SK-N-SH (cell line): ENCODE measurements around the gene PLXNA4. TPM values are rescaled to one million over a fixed set of nuclear protein-coding genes. Genes with fewer than 3 reads are reported as not detected.

Source experiments
- CTCF ChIA-PET: fragments of 300-600, 350-600 bp; formaldehyde crosslinking; extraction: SDS; loops from one replicate; lab custom pipeline; 2021; lab: Yijun Ruan, JAX
- POLR2A ChIA-PET: fragments of 350-600 bp; sonication (Branson Sonifier 250); formaldehyde crosslinking; extraction: SDS; loops from one replicate; lab custom pipeline; 2020; ENCODE audit warnings: antibody characterized with exemption, inconsistent platforms; lab: Yijun Ruan, JAX
- DNase-seq: peaks from one replicate; pipeline ENCODE4 v3.0.0; 2012
- H2AFZ ChIP-seq: fragments of 200-600 bp; sonication (generic); 2 replicates; pipeline ENCODE4 v1.8.1; 2016; ENCODE audit warnings: antibody characterized with exemption, mild to moderate bottlenecking, low read depth
- H3F3A ChIP-seq: fragments of 200-600 bp; sonication (generic); replicated peaks from 2 replicates; pipeline ENCODE3; 2016; ENCODE audit warnings: antibody characterized with exemption, mild to moderate bottlenecking; ENCODE audit not compliant: insufficient read depth
- H3K27ac ChIP-seq, 2 experiments: fragments of 200-500 bp in 1 of 2; fragments of 200-600 bp in 1 of 2; sonication (Bioruptor generic) in 1 of 2; sonication (generic), shearing (Covaris generic) in 1 of 2; 2 replicates each; pipeline versions ENCODE4 v1.5.1 to v1.6.1; 2014 to 2016; ENCODE audit warnings: low read depth in 2 of 2, inconsistent platforms in 1 of 2, low read length in 1 of 2, mild to moderate bottlenecking in 1 of 2, mixed read lengths in 1 of 2
- H3K27me3 ChIP-seq: fragments of 200-600 bp; sonication (generic), shearing (Covaris generic); 2 replicates; pipeline ENCODE4 v1.6.1; 2016; ENCODE audit warnings: mixed run types; ENCODE audit not compliant: insufficient read depth
- H3K36me3 ChIP-seq, 2 experiments: fragments of 200-500 bp in 1 of 2; fragments of 200-600 bp in 1 of 2; sonication (Bioruptor generic) in 1 of 2; sonication (generic) in 1 of 2; replicated peaks in 1 of 2; 2 replicates each; pipeline versions ENCODE3 to v1.5.1; 2014 to 2016; ENCODE audit warnings: low read length in 1 of 2, mild to moderate bottlenecking in 1 of 2; ENCODE audit not compliant: insufficient read depth in 2 of 2, control insufficient read depth in 1 of 2
- H3K4me1 ChIP-seq, 2 experiments: fragments of 200-500 bp in 1 of 2; fragments of 200-600 bp in 1 of 2; sonication (Bioruptor generic) in 1 of 2; sonication (generic), shearing (Covaris generic) in 1 of 2; 2 replicates each; pipeline versions ENCODE4 v1.5.1 to v1.6.1; 2014 to 2016; ENCODE audit warnings: low read depth in 1 of 2, low read length in 1 of 2, mixed run types in 1 of 2; ENCODE audit not compliant: insufficient read depth in 2 of 2, control insufficient read depth in 1 of 2
- H3K4me2 ChIP-seq: fragments of 200-600 bp; sonication (generic), shearing (Covaris generic); 2 replicates; pipeline ENCODE4 v1.6.1; 2017; ENCODE audit warnings: mixed run types
- H3K4me3 ChIP-seq, 2 experiments: fragments of 200-500 bp in 1 of 2; fragments of 200-600 bp in 1 of 2; sonication (Bioruptor generic) in 1 of 2; sonication (generic), shearing (Covaris generic) in 1 of 2; 2 replicates each; pipeline versions ENCODE4 v1.5.1 to v1.8.1; 2014 to 2016; ENCODE audit warnings: low read depth in 2 of 2, inconsistent platforms in 1 of 2, low read length in 1 of 2, mild to moderate bottlenecking in 1 of 2, mixed read lengths in 1 of 2, moderate library complexity in 1 of 2
- H3K79me2 ChIP-seq: fragments of 200-600 bp; sonication (generic); 2 replicates; pipeline ENCODE4 v1.8.1; 2017; ENCODE audit warnings: mild to moderate bottlenecking; ENCODE audit not compliant: insufficient read depth
- H3K9ac ChIP-seq: fragments of 200-600 bp; sonication (generic); 2 replicates; pipeline ENCODE4 v1.6.1; 2017; ENCODE audit warnings: mixed run types
- H3K9me2 ChIP-seq: fragments of 200-600 bp; sonication (generic); 2 replicates; pipeline ENCODE4 v1.6.1; 2017; ENCODE audit warnings: mixed run types
- H3K9me3 ChIP-seq: fragments of 200-600 bp; sonication (generic); 2 replicates; pipeline ENCODE4 v1.6.1; 2017; ENCODE audit warnings: mixed run types, mild to moderate bottlenecking, moderate library complexity
- H4K20me1 ChIP-seq: fragments of 200-600 bp; sonication (generic); 2 replicates; pipeline ENCODE4 v1.6.1; 2017; ENCODE audit warnings: mild to moderate bottlenecking, mixed run types; ENCODE audit not compliant: insufficient read depth
- CHD2 ChIP-seq: fragments of 150-350 bp; IDR thresholded peaks from 2 replicates; pipeline ENCODE4 v1.6.1; 2018; ENCODE audit warnings: low read length; ENCODE audit not compliant: partially characterized antibody
- ELF1 ChIP-seq: IDR thresholded peaks from 2 replicates; pipeline ENCODE4 v1.4.0; 2012
- EP300 ChIP-seq, 2 experiments: IDR thresholded peaks; 2 replicates each; pipeline versions ENCODE4 v1.4.0 to v1.6.1; 2012; ENCODE audit warnings: borderline replicate concordance in 1 of 2, low read depth in 1 of 2, low read length in 1 of 2
- EZH2phosphoT487 ChIP-seq: fragments of 200-600 bp; sonication (generic); IDR thresholded peaks from 2 replicates; pipeline ENCODE4 v1.6.1; 2017; ENCODE audit warnings: low read depth, mixed run types, mild to moderate bottlenecking, antibody characterized with exemption, moderate library complexity, borderline replicate concordance
- FOXJ3 ChIP-seq: sonication (generic); formaldehyde crosslinking; IDR thresholded peaks from 2 replicates; pipeline ENCODE4 v1.5.1; 2020; ENCODE audit warnings: mild to moderate bottlenecking, missing genetic modification reagents
- FOXM1 ChIP-seq: IDR thresholded peaks from 2 replicates; pipeline ENCODE4 v1.4.0; 2012; ENCODE audit warnings: low read depth, mild to moderate bottlenecking
- GABPA ChIP-seq: IDR thresholded peaks from 2 replicates; pipeline ENCODE4 v1.4.0; 2012; ENCODE audit warnings: low read depth, mild to moderate bottlenecking
- GATA2 ChIP-seq: sonication (generic); formaldehyde crosslinking; IDR thresholded peaks from 2 replicates; pipeline ENCODE4 v1.5.0; 2020; ENCODE audit warnings: mild to moderate bottlenecking, missing genetic modification reagents
- MEF2A ChIP-seq: IDR thresholded peaks from 2 replicates; pipeline ENCODE4 v1.4.0; 2012; ENCODE audit warnings: low read depth, borderline replicate concordance
- MXI1 ChIP-seq: IDR thresholded peaks from 2 replicates; pipeline ENCODE4 v1.6.1; 2012; ENCODE audit warnings: mild to moderate bottlenecking, low read depth, low read length, improper control_type of control experiment
- NFIC ChIP-seq: IDR thresholded peaks from 2 replicates; pipeline ENCODE4 v1.4.0; 2012; ENCODE audit warnings: borderline replicate concordance
- NRF1 ChIP-seq: IDR thresholded peaks from 2 replicates; pipeline ENCODE4 v1.6.1; 2012; ENCODE audit warnings: low read depth, mild to moderate bottlenecking, low read length
- RAD21 ChIP-seq: IDR thresholded peaks from 2 replicates; pipeline ENCODE4 v1.6.1; 2012; ENCODE audit warnings: mild to moderate bottlenecking, low read length
- RCOR1 ChIP-seq: fragments of 150-350 bp; IDR thresholded peaks from 2 replicates; pipeline ENCODE4 v1.6.1; 2017; ENCODE audit warnings: antibody characterized with exemption, low read length
- RFX5 ChIP-seq: IDR thresholded peaks from 2 replicates; pipeline ENCODE4 v1.6.1; 2012; ENCODE audit warnings: mild to moderate bottlenecking, improper control_type of control experiment, low read length
- SMC3 ChIP-seq: IDR thresholded peaks from 2 replicates; pipeline ENCODE4 v1.6.1; 2012; ENCODE audit warnings: low read depth, low read length, improper control_type of control experiment
- TCF12 ChIP-seq: IDR thresholded peaks from 2 replicates; pipeline ENCODE4 v1.4.0; 2012
- ZBTB33 ChIP-seq: IDR thresholded peaks from 2 replicates; pipeline ENCODE4 v1.4.0; 2012; ENCODE audit warnings: low read depth, borderline replicate concordance
- WGBS: methylation state at CpG from one replicate; pipeline ENCODE4 v1.1.6; 2017; ENCODE audit warnings: low lambda C conversion rate; 5-methylcytosine and 5-hydroxymethylcytosine counted together
- polyA plus RNA-seq, 3 experiments: library from polyadenylated mRNA; depleted of rRNA; stranded (reverse); fragments of >200 nt; gene quantifications; 2 replicates each; pipeline ENCODE4 v1.2.3, GENCODE V29; 2012
- TF ChIP-seq, protein P1 (sequence below): IDR thresholded peaks from 2 replicates; pipeline ENCODE4; 2012
- TF ChIP-seq, protein P2 (sequence below): fragments of 150-350 bp; IDR thresholded peaks from 2 replicates; pipeline ENCODE4 v1.6.1; 2016; ENCODE audit warnings: mild to moderate bottlenecking, low read depth, low read length

Gene PLXNA4
- polyA plus RNA-seq, 1 of the 3 experiments (the other 2 are of a cell fraction): 2.4 TPM

- H3K36me3 ChIP-seq: no peaks in the 10 kb centered on the region
- H3K27me3 ChIP-seq: no peaks in the 10 kb centered on the region; the same call in 1 of the 2 replicates
- TF ChIP-seq, protein P1, sequence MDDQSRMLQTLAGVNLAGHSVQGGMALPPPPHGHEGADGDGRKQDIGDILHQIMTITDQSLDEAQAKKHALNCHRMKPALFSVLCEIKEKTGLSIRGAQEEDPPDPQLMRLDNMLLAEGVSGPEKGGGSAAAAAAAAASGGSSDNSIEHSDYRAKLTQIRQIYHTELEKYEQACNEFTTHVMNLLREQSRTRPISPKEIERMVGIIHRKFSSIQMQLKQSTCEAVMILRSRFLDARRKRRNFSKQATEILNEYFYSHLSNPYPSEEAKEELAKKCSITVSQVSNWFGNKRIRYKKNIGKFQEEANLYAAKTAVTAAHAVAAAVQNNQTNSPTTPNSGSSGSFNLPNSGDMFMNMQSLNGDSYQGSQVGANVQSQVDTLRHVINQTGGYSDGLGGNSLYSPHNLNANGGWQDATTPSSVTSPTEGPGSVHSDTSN: no peak
- TF ChIP-seq FOXJ3 (CRISPR knock-in tag): no peak
- no peak for TF ChIP-seq SMC3
- TF ChIP-seq GATA2 (CRISPR knock-in tag): no peak
- no peak for TF ChIP-seq ELF1
- TF ChIP-seq RFX5: no peak
- no peak for TF ChIP-seq NFIC
- TF ChIP-seq TCF12: no peak
- no peak for TF ChIP-seq EZH2phosphoT487
- TF ChIP-seq FOXM1: no peak
- TF ChIP-seq, protein P2, sequence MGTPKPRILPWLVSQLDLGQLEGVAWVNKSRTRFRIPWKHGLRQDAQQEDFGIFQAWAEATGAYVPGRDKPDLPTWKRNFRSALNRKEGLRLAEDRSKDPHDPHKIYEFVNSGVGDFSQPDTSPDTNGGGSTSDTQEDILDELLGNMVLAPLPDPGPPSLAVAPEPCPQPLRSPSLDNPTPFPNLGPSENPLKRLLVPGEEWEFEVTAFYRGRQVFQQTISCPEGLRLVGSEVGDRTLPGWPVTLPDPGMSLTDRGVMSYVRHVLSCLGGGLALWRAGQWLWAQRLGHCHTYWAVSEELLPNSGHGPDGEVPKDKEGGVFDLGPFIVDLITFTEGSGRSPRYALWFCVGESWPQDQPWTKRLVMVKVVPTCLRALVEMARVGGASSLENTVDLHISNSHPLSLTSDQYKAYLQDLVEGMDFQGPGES: no peak
- TF ChIP-seq MXI1: no peak
- no peak for TF ChIP-seq CHD2
- TF ChIP-seq MEF2A: no peak
- TF ChIP-seq, all 33 proteins: peak for 0
- Histone ChIP-seq H3K4me1 (peaks cover 8 to 36% of the 10 kb centered on the region in 2 experiments; a peak in 3 of 4 replicates), H3F3A (peaks cover 8% of the 10 kb centered on the region), H3K9me2 (no peaks in the 10 kb centered on the region), H4K20me1 (0 out of 2 replicates have a peak, but pooled peaks cover 7% of the 10 kb centered on the region), H3K79me2 (no peaks in the 10 kb centered on the region), H3K27ac (no peak overlapping the region), H3K4me3 (no peak overlapping the region), H2AFZ (no peak overlapping the region), H3K4me2 (no peak overlapping the region), H3K9me3 (no peaks in the 10 kb centered on the region), H3K9ac (no peak overlapping the region)
- no peak for DNase-seq
- CTCF ChIA-PET: interaction anchor here (0.8 to 3.5 kb wide), 6 partner anchors 10 to 483 kb away, joined by 3 to 22 read pairs (median 4); no protein-coding TSS in a partner anchor
- WGBS: 69% methylated on average over 11 of the region's 11 CpGs
- POLR2A ChIA-PET: no interaction called here
Measured at GRCh38 chr7:132403465-132404110, 172.7 kb downstream of the PLXNA4 start.

DNA sequence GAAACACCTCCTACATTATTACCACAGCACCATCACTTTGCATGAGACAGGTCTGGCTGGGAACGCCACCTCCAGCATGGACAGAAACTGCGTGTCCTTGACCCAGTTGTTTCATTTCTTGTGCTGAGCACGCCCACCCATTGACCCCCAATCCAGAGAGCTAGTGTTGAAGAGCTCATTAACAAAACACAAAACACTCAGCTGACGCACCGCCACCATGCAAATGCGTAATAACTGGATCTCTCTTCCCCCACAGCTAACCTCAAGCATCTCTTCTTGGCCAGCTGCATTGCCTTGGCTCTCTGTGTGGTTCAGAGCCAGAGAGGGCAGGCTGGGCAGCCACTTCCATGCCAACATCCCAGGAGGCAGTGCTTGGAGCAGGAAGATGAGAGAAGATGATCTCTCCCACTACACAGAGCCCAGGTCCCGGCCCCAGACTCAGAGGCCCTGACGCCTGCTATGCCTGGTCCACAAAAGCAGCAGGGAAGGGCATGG, 173.5 kb downstream of the PLXNA4 start:
- Histone ChIP-seq H3K4me3 (no peak overlapping the region), H3K27ac (no peak overlapping the region), H3F3A (peaks cover 3% of the 10 kb centered on the region), H3K4me1 (peaks cover 4 to 35% of the 10 kb centered on the region in 2 experiments; a peak in 3 of 4 replicates), H3K9me2 (no peaks in the 10 kb centered on the region), H3K9ac (no peak overlapping the region), H4K20me1 (0 out of 2 replicates have a peak, but pooled peaks cover 4% of the 10 kb centered on the region), H3K4me2 (no peak overlapping the region), H2AFZ (no peak overlapping the region), H3K36me3 (no peaks in the 10 kb centered on the region), H3K27me3 (no peaks in the 10 kb centered on the region; the same call in 1 of the 2 replicates), H3K79me2 (no peaks in the 10 kb centered on the region), H3K9me3 (no peaks in the 10 kb centered on the region)
- DNase-seq: no peak
- TF ChIP-seq TCF12: no peak
- TF ChIP-seq RFX5: no peak
- TF ChIP-seq ZBTB33: no peak
- no peak for TF ChIP-seq GABPA
- TF ChIP-seq RCOR1: no peak
- TF ChIP-seq, protein P1: no peak
- TF ChIP-seq, protein P2: no peak
- TF ChIP-seq RAD21: no peak
- TF ChIP-seq NRF1: no peak
- TF ChIP-seq ELF1: no peak
- no peak for TF ChIP-seq EP300 (IDR thresholded peaks at IDR 0.05; ENCODE audit: borderline replicate concordance in 1 of 2, low read depth in 1 of 2, low read length in 1 of 2)
- WGBS: 83% methylated on average over 8 of the region's 8 CpGs
- POLR2A ChIA-PET: no interaction called here
- CTCF ChIA-PET: interaction anchor here (0.7 to 3.5 kb wide), 8 partner anchors 9 to 178 kb away, joined by 3 to 22 read pairs (median 8); no protein-coding TSS in a partner anchor
